HG03103 (cell line): ENCODE measurements around the gene MTHFR.

Source experiments
- ATAC-seq: cut with Tn5 transposase; IDR thresholded peaks from one replicate; pipeline ENCODE4 v1.9.1; 2021; ENCODE audit warnings: low read depth; ENCODE audit not compliant: unreplicated experiment

MTHFR gene

DNA sequence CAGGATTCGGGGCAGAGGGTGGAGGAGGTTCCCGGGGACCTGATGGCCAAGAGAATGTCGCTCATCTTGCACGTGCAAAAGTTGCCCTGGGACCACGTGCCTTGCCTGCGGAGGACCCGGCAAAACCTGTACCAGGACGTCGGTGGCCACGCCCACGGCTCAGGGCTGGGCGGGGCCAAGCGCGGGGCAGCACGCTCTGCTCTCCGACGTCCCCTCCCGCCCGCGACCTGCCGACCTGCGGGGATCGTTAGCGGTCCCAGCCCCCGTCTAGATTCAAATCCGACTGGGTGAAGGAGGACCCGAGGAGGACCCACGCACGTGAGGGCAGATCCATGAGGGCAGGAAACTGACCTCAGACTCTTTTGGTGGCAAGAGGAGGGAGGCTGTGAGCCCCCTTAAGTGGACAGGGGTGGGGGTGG is 43.8 kb downstream of the MTHFR start, which contains the start of gene C1orf167:
Gene C1orf167, plus strand, starts transcription at position 206 of the 419 bp plus-strand sequence. CDS start 2,208 bp downstream, outside the sequence.
- no peak for ATAC-seq

GRCh38 chr1:11761285-11761684 is 44.5 kb downstream of the MTHFR start:
- no peak for ATAC-seq

DNA sequence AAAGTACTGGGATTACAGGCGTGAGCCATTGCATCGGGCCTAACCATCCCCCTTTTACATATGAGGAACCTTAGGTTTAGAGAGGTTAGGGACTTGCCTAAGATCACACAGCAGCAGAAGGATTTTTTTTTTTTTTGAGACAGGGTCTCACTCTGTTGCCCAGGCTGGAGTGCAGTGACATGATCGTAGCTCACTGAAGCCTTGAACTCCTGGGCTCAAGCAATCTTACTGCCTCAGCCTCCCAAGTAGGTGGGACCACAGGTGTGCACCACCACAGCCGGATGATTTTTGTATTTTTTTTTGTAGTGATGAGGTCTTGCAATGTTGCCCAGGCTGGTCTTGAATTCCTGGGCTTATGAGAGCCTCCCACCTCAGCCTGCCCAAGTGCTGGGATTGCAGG is 46.0 kb downstream of the MTHFR start:
- no peak for ATAC-seq

GRCh38 chr1:11757047-11757446 is 48.7 kb downstream of the MTHFR start:
- ATAC-seq: no peak

DNA sequence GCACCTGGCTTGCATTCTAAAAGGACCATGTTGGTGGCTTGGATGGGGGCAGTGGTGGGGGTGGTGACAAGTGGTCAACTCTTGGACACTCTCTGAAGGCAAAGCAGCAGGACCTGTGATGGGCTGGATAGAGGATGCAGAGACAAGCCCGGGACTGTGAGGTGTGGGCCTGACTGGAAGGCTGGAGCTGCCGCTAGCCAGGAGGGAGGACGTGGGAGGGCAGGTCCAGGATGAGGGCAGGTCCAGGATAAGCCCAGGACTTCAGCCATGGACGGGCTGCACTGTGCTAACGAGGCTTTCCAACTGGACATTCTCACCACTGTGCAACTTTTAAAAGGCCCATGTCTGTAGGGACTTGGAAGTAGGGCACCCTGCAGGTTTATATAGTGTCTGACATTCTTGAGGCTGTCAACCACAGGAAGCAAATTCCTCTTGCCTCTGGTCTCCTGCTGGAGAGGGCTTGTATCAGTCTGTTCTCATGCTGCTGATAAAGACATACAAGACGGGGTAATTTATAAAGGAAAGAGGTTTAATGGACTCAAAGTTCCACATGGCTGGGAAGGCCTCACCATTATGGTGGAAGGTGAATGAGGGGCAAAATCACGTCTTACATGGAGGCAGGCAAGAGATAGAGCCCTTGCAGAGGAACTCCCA is 52.1 kb downstream of the MTHFR start:
- no peak for ATAC-seq

DNA sequence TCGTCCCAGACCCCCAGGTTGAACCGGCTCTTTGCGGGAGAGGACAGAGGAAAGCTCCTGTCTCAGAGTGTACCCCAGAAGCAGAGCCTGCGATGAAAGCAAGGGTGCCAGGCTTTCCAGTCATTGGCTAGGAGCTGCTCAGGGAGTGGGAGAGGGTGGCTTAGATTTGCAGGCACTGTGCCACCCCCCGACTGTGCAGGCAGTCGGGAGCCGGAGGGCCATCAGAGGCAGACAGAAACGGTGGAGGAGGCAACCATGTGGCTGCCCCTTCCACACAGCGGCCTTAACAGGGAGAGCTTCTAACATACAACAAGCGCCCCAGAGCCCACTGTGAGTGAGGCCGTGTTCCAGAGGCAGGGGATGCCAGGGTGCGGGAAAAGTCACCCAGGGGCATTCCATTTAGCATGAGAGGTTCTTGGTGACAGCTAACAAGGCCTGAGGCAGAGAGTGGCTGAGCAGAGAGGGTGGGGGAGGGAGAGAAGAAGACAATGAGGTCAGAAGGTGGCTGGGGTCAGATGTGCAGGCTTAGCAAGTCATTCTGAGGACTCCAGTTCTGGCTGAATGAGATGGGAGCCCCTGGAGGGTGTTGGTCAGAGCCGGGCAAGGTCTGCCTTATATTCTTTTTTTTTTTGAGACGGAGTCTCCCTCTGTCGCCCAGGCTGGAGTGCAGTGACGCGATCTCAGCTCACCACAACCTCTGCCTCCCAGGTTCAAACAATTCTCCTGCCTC is 53.2 kb downstream of the MTHFR start:
- ATAC-seq: no peak

DNA sequence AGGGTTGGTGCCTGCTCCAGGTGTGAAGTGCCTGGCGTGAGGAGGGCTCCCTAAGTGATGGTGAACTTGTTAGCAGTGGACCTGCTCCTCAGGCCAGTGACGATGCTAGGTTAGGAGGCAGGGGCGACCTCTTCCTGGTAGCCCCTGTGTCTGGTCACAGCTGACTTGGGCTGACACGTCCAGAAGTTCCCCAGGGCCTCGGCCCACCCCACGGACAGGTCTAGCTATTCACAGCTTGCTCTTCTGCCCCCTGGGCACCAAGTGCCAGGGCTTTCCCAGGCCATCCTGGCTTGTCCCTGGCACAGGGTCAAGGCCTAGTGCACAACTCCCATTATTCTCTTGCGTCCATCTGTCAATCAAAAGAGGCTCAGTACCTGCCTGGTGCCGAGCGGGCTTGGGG is 54.7 kb downstream of the MTHFR start:
- no peak for ATAC-seq

DNA sequence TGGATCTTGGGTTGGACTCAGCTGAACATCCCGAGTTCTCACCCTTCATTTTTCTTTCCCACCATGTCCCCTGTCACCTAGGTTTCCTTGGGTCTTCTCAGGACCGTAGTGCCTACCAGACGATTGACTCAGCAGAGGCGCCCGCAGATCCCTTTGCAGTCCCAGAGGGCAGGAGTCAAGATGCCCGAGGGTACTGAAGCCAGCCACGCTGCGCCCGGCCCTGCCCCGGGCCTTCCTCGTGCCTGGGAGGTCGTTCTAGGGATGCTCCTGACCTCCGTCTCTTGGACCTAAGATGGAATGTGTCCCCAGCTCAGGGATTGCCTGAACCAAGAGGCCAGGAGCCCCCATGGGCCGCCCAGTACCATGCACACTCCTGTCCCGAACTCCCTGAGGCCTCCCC is 55.8 kb downstream of the MTHFR start:
- no peak for ATAC-seq

- ATAC-seq: no peak
Measured at GRCh38 chr1:11749203-11749689, 56.5 kb downstream of the MTHFR start.

DNA sequence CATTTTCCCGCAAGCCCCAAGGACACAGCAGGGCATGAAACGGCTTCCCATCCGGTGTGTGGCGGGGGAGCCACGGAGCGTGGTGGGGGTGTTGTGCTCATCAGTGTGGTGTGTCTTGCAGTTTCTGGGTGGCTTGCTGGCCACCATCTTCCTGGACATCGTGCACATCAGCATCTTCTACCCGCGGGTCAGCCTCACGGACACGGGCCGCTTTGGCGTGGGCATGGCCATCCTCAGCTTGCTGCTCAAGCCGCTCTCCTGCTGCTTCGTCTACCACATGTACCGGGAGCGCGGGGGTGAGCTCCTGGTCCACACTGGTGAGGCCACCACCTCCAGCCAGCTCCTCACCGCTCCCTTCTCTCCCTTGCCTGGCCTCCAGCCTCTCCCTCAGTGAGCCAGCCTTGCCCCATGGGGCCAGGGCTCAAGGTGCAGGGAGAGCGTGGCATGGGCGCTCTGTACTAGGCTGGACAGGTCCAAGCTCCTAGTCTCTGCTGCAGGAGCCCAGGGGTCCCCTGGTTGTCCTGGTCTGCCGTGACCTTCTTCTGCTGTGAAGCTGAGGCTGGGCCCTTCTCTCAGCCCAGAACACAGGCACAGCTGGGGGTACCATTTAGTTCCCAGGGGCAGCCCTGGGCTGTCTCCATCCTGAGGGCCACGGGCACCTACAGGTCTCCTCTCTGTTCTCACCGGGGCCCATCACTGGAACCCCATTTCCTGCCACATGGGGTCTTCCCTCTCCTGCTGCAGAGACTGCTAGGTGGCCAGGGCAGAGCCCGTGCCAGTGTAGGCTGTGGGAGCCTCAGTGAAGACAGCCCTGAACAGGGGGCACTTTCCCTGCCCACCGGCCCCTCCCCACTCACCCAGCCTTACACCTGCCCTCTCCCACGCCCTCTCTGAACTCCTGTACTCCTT is 57.2 kb downstream of the MTHFR start:
- ATAC-seq: no peak

DNA sequence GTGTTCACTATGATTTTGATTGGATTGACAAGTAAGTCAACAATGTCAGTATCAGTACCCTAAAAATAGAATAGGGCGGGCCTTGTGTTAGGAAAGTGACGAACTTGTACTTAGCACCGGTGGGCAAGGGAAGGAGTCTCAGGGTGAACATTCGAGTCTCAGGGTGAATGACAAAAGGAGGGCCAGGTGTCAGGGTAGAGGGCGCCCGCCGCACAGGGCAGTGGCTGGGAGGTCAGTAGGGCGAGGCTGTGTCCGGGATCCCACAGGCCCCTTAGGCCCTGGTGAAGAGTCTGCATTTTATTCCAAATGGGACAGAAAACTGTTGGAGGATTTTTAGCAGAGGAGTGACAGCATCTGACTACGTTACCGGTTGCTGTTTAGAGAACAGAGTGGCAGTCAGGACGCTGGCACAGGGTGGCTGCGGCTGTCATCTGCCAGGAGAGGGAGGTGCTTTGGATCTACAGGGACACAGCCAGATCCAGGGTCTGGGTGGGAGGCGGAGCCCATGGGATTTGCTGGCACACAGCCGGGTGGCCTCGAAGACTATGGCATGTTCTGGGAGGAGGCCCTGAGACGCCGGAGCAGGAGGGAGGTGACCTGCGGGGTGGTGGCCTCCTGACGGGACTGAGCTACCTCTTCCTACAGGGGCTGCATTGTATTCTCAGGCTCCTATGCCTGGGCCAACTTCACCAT is 58.8 kb downstream of the MTHFR start:
- no peak for ATAC-seq

- ATAC-seq: no peak
Measured at GRCh38 chr1:11746092-11746491, 59.7 kb downstream of the MTHFR start.

DNA sequence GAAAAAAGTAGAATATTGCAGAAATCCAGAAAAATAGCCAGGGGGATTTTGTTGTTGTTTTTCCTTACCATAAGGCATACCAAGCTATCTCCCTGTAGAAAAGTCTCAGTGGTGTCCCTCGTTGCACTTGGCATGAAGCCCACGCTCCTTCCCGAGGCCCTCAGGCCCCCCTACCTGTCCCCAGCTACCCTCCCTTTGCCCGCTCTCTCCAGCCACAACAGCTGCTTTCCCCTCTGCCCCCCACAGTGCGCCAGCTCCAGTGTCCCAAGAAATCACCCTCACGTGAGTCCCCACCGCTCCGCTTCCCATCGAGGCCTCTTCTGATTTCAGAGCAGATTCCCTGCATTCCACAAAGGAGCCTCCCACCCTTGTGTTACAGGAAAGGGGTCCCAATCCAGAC is 61.5 kb downstream of the MTHFR start:
- no peak for ATAC-seq

DNA sequence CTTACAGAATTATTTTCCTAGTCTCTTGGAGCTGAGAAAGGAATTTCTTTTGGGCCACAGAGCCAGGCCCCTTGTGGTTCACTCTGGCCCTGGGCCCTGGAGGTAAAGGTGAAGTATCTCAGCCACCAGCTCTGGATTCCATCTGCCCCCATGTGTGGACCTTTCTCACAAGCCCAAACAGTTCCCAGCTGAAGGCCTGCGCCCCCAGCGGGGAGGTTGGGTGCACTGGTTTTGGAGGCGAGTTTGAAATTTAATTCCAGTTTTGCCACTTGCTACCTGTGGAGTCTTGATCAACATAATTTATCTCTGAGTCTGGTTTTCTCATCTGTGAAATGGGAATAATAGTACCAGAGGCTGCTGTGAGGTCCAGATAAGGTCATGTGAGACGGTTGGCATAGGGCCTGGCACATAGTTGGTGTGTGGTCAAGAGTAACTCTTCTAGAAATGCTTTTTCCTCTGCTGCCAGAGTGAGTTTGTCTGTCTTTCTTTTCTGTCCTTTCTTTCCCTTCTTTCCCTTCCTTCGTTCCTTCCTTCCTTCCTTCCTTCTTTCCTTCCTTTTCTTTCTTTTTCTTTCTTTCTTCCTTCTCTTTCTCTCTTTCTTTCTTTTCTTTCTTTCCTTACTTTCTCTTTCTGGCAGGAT is 63.7 kb downstream of the MTHFR start:
- no peak for ATAC-seq

DNA sequence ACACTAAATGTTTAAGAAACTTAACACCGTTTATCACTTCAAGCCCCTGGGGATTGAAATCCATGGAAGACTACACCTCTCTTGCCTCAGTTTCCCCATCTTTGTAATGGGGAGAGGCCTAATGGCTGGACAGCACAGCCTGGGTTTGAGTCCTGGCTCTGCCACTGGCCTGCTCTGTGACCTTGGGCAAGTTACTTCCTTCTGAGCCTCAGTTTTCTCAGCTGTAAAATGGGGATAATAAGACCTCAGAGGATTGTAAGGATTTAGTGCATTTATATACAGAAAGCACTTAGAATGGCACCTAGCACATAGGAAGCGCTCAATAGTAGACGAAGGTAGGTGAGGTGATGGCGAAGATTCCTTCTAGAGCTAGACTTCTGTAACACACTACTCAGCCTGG is 64.3 kb downstream of the MTHFR start:
- ATAC-seq: no peak

- no peak for ATAC-seq
Measured at GRCh38 chr1:11740258-11741192, 65.2 kb downstream of the MTHFR start.

DNA sequence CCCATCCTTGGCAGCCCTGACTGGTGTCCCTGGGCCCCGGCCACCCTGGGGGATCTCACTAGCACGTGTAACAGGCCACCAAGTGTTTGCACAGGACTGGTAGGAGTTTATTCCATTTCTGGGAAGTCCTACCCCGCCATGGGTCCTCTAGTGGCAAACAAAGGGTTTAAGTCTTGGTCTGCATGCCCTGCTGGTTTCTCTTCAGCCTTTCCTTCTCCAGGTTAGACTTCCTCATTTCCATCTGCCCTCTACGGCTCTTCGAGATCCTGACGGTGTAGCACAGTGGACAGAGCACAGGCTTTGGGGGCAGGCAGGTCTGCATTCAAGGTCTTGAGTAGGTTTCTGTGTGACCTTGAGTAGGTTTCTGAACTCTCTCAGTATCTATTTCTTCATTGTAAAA is 67.0 kb downstream of the MTHFR start:
- no peak for ATAC-seq

GRCh38 chr1:11738096-11738495 is 67.7 kb downstream of the MTHFR start:
- no peak for ATAC-seq
